Sigmoid colon (tissue), 4 donors: ENCODE measurements around the gene ZPBP2.

Experiments used
- CTCF ChIP-seq, 4 experiments: fragments of 450-650 bp in 3 of 4; fragments of 200-600 bp in 1 of 4; IDR thresholded peaks; one replicate each; pipeline ENCODE4 v1.5.1; 2016 to 2019; ENCODE audit warnings: antibody characterized with exemption in 4 of 4, mild to moderate bottlenecking in 3 of 4, moderate library complexity in 2 of 4
- EP300 ChIP-seq, 4 donors: sonication (generic); formaldehyde crosslinking; IDR thresholded peaks; one replicate each; pipeline ENCODE4 v1.6.1; 2017; ENCODE audit warnings: antibody characterized with exemption in 4 of 4
- POLR2A ChIP-seq, 2 donors: fragments of 450-650 bp; IDR thresholded peaks; one replicate each; pipeline ENCODE4 v1.6.1; 2016; ENCODE audit warnings: antibody characterized with exemption in 2 of 2, mild to moderate bottlenecking in 2 of 2, moderate library complexity in 2 of 2
- POLR2AphosphoS5 ChIP-seq, 4 donors: sonication (generic); formaldehyde crosslinking; IDR thresholded peaks; one replicate each; pipeline ENCODE4 v1.6.1; 2017; ENCODE audit warnings: antibody characterized with exemption in 4 of 4

DNA sequence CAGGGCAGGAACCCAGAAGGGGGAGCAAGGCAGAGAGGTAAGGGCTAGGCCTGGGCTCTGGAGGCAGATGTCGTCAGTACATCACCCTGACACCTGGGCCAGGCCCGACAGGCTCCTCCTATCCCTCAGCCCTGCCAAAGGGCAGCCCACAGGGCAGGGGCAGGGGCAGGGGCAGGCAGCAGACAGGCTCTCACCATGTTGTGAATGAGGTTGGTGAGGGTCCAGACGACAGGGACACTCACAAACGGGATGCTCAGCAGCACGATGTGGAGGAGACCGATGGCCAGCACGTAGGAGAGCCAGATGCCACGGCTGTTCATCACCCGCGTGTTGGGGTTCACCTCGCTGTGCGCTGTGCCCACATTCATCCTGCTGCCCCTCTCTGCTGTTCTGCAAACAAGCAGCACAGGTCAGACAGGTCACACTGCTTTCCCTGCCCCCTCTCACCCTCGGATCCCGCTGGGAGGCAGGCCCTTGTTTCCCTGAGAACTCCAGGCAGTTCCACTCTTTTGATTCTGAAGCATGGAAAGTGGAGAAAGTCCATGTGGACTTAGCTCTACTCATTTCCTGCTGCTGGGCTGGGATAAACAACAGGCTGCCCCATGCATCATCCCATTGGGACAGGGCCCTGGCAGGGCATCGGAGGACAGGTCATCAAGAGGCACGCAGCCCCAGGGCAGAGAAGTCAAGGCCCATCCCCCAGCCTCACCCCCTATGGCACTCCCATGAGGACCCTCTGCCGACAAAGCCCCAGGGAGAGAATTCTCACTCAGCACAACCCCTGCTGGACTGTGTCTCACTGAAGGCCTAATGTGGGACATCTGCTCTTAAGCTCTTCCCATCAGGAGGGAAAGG, 56.1 kb downstream of the ZPBP2 start:
- TF ChIP-seq CTCF (IDR thresholded peaks at IDR 0.05), result no peak
- TF ChIP-seq POLR2A (IDR thresholded peaks at IDR 0.05), result no peak
- TF ChIP-seq EP300 (IDR thresholded peaks at IDR 0.05), result no peak
- TF ChIP-seq POLR2AphosphoS5 (IDR thresholded peaks at IDR 0.05), result no peak
